ENCODE results near the gene SNED1.

SNED1 gene

GRCh38 chr2:241052677-241053360 lies 54.4 kb downstream of the SNED1 start:
- no peak for TF ChIP-seq CTCF (IDR thresholded peaks at IDR 0.05; ENCODE audit: extremely low read depth, insufficient read depth, missing control alignments)
- in situ Hi-C loops (cut with MboI; ENCODE audit: low pct_unique_long_range_greater_than_20kb, low sequenced_read_pairs, unreplicated experiment): no loop called here
- no peak for DNase-seq (ENCODE audit: low spot score)

DNA sequence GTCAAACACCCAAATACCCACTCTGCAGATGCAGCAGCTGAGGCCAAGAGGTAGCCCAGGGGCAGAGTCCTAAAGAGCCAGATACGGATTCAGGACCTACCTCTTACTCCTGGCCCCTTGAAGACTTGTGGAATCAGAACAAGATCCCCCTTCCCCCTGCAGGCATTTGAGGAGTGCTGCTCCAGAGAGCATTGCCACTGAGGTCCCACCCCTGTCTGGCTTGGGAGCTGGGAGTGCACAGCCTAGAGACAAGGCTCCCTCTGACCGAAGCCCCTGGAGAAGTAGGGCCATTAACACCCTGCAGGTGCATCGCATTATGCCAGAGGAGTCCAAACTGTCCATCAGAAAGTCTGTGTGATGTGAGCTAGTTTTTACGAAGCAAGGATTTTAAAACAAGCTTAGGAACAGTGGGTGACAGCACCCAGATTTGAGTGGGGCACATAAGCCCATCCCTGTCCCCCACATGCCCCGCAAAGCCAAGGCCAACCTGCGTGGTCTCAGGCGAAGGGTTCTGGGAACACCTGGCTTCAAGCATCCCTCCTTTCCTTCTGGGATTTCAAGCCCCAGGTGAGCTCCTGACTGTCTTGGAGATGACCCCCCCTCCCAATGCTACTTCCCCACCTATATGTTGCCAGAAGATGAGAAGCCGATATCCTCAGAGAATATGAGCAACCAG lies 55.3 kb downstream of the SNED1 start:
- TF ChIP-seq CTCF (IDR thresholded peaks at IDR 0.05; ENCODE audit: extremely low read depth, insufficient read depth, missing control alignments): no peak
- in situ Hi-C loops (cut with MboI; ENCODE audit: low pct_unique_long_range_greater_than_20kb, low sequenced_read_pairs, unreplicated experiment): no loop called here

GRCh38 chr2:241061275-241061674 lies 62.9 kb downstream of the SNED1 start:
- DNase-seq (ENCODE audit: low spot score): no peak
- TF ChIP-seq CTCF (IDR thresholded peaks at IDR 0.05; ENCODE audit: extremely low read depth, insufficient read depth, missing control alignments): no peak
- in situ Hi-C loops (cut with MboI; ENCODE audit: low pct_unique_long_range_greater_than_20kb, low sequenced_read_pairs, unreplicated experiment): no loop called here

More for the DNA sequence above, 55.3 kb downstream of the SNED1 start:
- DNase-seq (ENCODE audit: low spot score): no peak

GRCh38 chr2:241062389-241063092 lies 64.1 kb downstream of the SNED1 start:
- DNase-seq (ENCODE audit: low spot score): no peak
- in situ Hi-C loops (cut with MboI; ENCODE audit: low pct_unique_long_range_greater_than_20kb, low sequenced_read_pairs, unreplicated experiment): no loop called here
- TF ChIP-seq CTCF (IDR thresholded peaks at IDR 0.05; ENCODE audit: extremely low read depth, insufficient read depth, missing control alignments): no peak

DNA sequence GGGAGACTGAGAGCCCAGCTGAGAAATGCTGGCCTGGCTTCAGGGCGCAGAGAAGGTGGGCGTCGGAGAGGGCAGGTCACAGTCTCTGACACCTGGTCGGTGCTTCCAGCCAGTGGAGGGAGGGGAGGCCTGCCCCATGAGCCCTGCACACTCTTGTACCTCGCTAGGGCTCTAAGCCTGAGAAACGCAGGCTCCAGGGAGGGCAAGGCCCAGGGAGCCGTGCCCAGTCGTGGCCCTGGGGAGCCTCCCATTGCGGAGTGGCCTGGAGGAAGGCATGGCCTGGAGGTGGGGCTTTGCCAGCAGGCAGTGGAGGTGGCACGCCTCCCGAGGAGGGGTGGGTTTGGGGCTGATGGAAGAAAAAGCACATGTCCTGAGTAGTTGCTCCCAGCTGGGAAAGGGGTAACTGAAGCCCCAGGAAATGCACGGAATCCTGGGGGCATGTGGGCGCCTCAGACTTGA lies 64.7 kb downstream of the SNED1 start:
- no peak for TF ChIP-seq CTCF (IDR thresholded peaks at IDR 0.05; ENCODE audit: extremely low read depth, insufficient read depth, missing control alignments)
- in situ Hi-C loops (cut with MboI; ENCODE audit: low pct_unique_long_range_greater_than_20kb, low sequenced_read_pairs, unreplicated experiment): no loop called here
- no peak for DNase-seq (ENCODE audit: low spot score)

DNA sequence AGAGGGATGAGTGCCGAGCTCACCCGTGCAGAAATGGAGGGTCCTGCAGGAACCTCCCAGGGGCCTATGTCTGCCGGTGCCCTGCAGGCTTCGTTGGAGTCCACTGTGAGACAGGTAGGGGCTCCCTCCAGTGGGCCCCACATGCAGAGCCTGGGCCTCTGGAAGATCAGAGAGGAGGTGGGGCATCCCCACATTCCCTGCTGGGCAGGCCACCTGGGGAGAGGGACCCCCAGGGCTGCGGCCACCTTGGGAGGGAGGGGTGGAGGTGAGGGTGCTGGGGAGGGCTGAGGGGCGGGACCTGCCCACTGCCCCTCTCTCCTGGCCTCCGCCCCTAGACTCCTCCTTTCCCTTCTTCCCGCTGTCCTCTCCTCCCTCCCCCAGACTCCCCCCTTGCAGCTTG lies 65.2 kb downstream of the SNED1 start:
- DNase-seq (ENCODE audit: low spot score): no peak
- no peak for TF ChIP-seq CTCF (IDR thresholded peaks at IDR 0.05; ENCODE audit: extremely low read depth, insufficient read depth, missing control alignments)
- in situ Hi-C loops (cut with MboI; ENCODE audit: low pct_unique_long_range_greater_than_20kb, low sequenced_read_pairs, unreplicated experiment): no loop called here
